Posterior vena cava (tissue), 2 donors: ENCODE results near the gene TNNT1. TPM values are rescaled to one million over a fixed set of nuclear protein-coding genes. Genes with fewer than 3 reads are reported as not detected.

Experiments used
- DNase-seq: peaks from one replicate; pipeline ENCODE4 v3.0.0-alpha.2; 2020; ENCODE audit warnings: low spot score
- intact Hi-C, 2 donors: fragments of 100-400 bp; cut with DNase I; formaldehyde crosslinking; loops; one replicate each; pipeline versions ENCODE4 v1.14.1 to v1.14.2; 2022 to 2023
- long read RNA-seq, 2 donors: library from polyadenylated mRNA; unstranded; transcript quantifications; one replicate each; pipeline ENCODE4 v2.0.0, GENCODE V29; 2020 to 2021
- total RNA-seq, 2 donors: library from RNA; stranded (reverse); fragmentation: NEBNext Ultra II Directional; extraction: Animal tissue kit (Norgen Biotek cat#: 25700); gene quantifications; one replicate each; pipeline ENCODE4 v1.2.1, GENCODE V29; 2021
- donor health status: DM: yes; HTN: yes; CAD: no.
- donor health status: DM: yes; HTN: yes; CAD: no.

TNNT1 gene, protein sequence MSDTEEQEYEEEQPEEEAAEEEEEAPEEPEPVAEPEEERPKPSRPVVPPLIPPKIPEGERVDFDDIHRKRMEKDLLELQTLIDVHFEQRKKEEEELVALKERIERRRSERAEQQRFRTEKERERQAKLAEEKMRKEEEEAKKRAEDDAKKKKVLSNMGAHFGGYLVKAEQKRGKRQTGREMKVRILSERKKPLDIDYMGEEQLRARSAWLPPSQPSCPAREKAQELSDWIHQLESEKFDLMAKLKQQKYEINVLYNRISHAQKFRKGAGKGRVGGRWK
- not detected for total RNA-seq
- long read RNA-seq, donor 1 = 0 reads
- long read RNA-seq, donor 2 = 0 reads

DNA sequence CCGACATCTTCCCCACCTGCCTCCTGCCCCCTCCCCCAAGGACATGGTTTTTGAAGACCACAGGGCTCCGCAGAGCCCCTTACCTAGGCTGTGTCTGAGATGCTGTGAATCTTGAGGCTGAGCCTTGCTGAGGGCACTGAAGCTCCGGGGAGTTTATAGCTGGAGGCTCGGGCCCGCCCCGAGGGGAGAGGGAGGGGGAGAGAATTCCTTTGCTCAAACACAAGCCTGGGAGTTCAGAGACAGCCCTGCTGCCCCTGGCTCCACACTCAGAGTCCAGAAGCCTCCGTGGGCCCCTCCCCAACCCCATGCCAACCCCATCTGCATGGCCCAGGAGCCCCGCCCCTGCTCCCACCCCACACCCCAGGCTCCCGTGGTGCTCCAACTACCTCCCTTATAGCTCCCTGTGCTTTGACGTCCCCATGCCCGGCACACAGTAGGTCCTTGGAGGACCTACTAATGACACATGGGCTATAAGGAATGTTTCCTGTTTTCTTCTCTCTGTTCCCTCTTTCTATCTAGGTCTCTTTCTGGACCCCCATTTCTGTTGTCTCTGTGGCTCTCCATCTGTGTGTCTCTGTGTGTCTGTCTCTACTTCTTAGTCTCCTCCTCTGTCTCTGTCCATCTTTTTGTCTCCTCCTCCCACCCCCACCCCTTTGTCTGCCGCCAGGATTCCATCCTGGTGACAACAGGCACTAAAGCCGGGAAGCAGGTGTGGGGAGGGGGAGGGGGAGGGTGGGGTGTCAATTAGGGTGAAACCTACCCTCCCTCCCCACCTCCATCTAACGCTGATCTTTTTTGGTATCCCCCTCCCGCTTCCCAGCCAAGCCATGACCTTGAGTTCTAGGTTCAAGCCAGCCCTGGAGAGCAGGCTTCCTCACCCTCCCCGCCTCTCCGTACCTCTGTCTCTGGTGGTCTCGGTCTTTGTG, at the start of gene TNNT1:
Gene TNNT1 (minus strand): TSS at position 129 of the 926 bp plus-strand sequence. CDS start 2,049 bp downstream, outside the sequence.
- intact Hi-C loops = loop anchor here in 1 of 2 donors (10.0 kb wide), 1 partner anchor 355 kb away; no protein-coding TSS in a partner anchor
- DNase-seq = no peak

DNA sequence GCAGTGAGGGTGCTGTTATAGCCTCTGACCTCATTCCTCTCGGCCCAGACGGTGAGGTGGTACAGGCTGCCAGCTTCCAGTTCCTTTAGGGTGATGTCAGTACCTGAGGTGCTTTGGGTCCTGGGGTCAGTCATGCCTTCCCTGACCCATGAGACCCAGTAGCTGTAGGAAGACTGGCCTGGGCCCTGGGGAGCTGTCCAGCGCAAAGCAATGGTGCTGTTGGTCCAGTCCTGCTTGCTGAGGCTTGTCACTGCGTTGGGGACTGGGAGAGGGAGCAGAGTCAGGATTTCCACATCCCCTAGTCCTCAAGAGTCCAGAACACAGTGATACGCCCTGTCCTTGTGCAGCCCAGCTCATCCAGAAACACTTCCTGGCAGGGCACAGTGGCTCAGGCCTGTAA, 49.6 kb upstream of the TNNT1 start:
- intact Hi-C loops = no loop called here

DNA sequence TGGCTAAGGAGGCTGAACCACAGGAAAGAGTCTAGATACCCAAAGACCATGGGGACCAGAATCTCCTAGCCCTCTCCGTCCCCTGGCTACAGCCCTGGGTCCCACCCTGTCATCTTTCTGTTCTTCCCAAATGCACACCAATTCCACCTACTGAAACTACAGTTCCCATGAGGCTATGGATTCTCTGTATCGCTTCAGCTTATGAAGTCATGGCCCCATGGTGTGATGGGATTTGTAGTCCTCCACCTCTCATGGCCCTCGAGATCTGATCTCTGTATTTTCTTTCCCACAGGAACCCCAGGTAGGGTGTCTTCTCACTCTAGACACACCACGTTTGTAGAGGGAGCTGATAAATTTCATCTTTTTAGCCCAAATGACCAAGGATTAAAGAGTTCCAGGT, 48.5 kb upstream of the TNNT1 start:
- DNase-seq = no peak
- intact Hi-C loops = no loop called here

More for the DNA sequence above, 49.6 kb upstream of the TNNT1 start:
- DNase-seq = no peak

DNA sequence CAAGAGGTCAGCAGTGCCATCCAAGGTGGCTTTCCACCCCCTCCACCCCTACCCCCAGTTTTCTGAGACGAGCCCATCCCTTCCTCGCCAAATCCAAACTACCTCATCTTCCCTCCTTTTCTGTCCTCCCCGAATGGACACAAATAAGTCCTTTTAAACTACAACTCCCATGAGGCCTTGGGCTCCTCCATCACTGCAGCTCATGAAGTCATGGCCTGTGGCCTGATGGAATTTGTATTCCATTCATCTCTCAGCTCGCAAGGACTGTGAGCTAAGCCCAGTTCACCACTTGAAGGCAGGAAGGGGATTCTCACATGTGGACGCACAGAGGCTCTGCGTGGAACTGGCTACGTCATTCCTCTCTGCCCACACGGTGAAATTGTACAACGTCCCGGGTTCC, 47.8 kb upstream of the TNNT1 start:
- DNase-seq = no peak
- intact Hi-C loops = no loop called here

DNA sequence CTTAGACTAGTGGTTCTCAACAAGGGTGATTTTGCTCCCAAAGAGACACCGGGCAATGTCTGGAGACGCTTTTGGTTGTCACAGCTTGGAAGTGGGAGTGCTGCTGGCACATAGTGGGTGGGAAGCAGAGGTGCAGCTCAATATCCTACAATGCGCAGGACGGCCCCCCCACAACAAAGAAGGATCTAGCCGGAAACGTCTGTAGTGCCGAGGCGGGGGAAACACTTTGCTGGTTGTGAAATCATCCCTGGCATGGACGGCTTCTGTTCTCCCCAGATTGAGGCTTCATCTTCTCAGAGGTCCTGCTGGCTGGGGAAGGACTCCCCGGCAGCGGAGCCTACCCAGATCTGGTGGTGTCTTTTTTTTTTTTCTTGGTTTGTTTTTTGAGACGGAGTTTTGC, 44.5 kb upstream of the TNNT1 start:
- no peak for DNase-seq
- intact Hi-C loops = no loop called here

DNA sequence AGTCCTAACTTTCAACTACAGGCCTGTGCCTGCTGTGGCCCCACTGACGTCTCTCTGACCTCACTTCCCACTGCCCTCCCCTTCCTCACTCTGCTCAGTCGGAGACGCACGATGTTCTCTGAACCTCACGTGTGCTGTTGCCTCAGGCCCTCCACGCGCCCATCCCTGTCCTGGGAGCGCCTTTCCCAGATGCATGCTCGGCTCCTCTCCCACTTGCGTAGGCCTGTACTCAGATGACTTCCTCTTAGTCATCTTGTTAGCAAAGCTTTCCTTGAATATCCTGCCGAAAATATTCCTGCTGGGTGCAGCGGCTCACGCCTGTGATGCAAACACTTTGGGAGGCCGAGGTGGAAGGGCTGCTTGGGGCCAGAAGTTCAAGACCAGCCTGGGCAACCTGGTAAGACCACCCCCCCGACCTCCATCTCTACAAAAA, 40.4 kb upstream of the TNNT1 start:
- no peak for DNase-seq
- intact Hi-C loops = no loop called here

DNA sequence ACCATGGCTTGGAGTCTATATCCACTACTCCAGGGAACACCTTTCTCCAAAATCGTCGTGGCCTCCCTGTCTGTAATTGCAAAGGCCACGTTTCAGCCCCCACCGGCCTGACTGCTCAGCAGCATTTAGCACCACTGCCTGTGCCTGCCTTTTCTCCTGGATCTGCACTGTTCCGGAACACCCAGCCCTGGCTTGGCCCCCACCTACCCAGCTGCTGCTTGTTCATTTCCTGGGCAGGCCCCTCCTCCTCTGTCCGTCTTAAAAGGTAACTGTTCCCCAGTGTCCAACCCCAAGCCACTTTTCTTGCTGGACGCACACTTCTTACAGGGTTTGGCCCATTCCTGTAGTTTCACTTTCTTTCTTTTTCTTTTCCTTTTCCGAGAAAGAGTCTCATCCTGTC, 39.6 kb upstream of the TNNT1 start:
- no peak for DNase-seq
- intact Hi-C loops = no loop called here

DNA sequence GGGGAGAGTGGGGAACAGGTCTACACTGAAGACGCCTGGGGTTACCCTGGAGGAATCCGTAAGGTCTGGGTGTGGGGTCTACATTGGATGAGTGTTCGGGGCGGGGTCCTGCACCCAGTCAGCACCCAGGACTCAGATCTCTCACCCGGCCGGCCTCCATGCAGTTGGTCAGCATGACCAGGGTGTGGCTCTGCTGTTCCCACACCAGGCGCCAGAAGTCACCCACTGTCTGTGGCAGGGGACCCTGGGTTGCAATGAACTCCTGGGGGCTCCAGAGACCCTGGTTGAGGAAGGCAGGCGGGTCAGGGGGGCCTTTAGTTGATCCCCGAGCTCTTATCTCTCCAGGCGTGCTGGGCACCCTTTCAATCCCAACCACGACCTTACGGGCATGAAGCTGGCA, 37.1 kb upstream of the TNNT1 start:
- intact Hi-C loops = no loop called here
- no peak for DNase-seq

DNA sequence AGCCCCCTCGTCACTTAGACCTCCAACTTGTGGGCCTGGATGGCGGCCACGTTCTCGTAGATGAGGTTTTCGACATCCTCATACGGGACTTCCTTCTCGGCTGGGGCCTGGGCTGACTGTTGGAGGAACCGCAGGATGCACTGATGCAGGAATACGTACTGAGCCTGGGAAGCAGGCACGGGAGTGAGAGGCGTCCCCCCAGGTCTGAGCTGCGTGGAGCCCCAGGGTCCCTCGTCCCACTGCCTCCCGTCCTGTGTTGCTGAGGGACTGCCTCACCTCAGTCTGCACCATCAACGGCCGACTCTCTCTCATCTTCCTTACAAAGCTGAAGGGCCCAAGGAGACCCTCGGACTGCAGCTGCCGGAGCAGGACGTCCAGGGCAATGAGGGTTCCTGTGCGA, 32.7 kb upstream of the TNNT1 start:
- intact Hi-C loops = no loop called here

DNA sequence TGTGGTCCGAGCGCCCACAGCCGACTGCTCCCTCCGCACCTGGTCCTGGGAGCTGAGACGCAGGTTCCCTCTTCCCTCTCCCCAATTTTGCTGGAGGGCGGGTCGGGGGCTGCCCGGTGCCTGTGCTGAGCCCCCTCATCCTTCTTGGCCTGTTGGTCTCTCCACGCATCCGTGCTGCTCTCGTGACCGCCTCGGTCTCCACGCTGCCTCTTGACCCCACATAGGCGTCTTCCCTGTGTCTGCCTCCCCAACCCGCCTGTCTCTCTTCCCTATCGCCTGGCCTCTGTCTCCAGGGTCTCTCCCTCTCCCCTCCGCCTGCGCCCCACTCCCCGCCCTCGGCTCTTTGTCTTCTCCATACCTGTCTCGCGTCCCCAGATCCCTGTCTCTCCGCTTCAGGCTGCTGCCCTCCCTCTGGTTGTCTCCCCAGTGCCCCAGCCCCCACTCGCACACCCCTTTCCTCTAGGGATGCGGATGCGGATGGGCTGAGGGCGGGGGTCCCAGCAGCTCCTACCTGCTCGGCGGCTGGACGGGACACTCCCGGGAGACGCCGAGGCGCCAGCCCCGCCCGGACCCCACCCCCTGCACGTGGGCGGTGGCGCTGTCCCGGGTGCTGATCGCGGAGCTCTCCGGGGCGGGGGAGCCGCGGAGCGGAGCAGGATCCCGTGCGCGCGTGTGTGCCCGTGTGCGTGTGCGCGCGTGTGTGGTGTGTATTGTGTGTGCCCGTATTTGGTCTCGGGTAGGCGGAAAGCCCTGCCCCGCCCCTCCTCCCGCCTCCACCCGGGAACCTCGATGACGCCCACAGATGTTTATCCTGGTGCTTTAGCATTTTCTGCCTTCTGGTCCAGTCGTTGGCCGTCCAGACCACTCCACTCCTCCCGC, 30.8 kb upstream of the TNNT1 start, which contains the start of gene SYT5:
Gene SYT5 (minus strand): TSS at position 684 of the 879 bp plus-strand sequence. CDS start 1,248 bp downstream, outside the sequence.
- intact Hi-C loops = no loop called here

More for the DNA sequence above, 32.7 kb upstream of the TNNT1 start:
- no peak for DNase-seq

DNA sequence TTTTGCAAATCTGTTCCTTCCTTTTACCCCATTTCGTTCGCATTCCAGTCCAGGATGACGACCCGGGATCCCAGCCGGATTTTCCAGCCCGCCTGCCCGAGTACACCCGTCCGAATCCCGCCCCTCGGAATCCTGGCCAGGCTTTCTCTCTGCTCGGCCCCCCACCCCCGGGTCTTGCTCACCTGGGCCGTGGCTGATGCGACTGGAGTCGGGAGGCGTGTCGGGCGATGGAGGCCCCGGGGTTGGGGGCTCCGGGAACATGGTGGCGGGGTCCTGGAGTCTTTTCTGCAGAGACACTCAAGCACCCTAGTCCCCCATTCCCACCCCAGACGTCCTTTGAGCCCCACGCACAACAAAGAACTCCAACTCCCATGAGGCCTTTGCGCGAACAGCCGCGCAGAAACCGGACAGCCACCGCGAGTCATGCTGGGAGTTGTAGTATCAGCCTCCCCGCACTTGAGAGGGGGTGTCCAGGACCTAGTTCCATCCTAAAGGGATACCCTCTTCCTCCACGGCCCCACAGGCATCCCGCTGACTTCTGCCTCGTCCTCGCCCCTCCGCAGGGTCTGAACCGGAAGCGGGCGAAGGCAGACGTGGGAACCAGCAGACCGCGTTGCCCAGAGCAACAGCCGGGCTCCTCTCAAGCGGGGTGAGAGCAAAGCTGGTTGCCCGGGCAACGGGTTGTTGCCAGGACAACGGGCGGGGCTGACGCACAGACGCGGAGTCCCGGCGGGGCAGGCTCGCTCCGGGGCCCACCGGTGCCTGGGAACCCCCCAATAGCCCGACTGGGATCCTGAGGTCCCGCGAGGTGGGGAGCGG, 30.0 kb upstream of the TNNT1 start:
- peak; percentile 91 for DNase-seq
- intact Hi-C loops = no loop called here

More for the DNA sequence above, 30.8 kb upstream of the TNNT1 start, which contains the start of gene SYT5:
- DNase-seq = no peak

DNA sequence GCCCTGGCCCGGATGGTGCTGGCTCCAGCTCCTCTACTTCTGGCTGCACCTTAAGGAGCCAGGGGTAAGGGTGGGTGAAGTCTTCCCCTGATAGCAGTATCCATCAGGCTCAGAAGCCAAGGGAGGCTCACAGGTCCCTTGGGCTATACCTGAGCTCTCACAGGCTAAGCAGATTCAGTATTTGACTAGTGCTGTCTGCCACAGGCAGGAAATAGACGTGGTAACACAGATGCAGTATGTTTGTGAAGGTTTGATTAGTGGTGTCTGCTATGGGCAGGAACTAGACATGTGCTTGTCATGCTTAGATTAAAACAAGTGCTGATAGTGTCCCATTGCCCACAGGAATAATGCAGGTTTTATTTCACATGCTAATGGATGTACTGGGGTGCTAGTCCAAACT, 27.1 kb upstream of the TNNT1 start:
- intact Hi-C loops = no loop called here
- DNase-seq = no peak

DNA sequence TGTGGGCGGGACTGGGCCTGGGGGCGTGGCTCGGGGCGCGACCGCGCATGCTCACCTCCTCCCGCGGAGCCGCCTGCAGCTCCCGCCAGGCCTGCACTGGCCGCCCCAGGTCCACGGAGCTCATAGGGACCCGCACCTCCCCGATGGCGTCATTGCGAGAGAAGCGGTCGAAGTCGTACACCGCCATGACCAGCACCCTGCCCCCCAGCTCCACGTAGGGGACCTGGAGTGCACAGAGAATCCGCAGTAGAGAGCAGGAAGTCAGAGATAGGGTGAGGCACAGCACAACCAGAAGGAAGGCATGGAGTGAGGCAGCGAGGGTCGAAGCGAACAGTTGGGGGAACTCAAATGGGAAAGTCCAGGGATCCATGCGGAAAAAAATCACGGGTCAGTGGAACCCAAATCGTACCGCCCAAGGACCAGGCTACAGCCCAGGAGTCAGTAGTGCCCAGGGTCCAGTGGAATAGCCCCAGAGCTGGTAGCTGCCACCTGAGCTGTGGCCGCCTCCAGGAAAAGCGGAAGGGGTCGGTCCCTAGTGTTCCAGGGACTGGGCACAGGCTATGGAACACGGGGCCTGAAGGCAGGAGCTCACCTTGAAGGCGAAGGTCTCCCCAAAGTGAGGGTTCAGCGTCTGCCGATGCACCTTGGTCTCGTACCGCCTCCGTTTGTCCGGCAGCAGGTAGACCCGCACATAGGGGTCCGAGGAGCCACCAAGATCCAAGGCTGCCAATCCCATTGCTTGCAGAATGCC, 26.3 kb upstream of the TNNT1 start:
- no peak for DNase-seq
- intact Hi-C loops = no loop called here

DNA sequence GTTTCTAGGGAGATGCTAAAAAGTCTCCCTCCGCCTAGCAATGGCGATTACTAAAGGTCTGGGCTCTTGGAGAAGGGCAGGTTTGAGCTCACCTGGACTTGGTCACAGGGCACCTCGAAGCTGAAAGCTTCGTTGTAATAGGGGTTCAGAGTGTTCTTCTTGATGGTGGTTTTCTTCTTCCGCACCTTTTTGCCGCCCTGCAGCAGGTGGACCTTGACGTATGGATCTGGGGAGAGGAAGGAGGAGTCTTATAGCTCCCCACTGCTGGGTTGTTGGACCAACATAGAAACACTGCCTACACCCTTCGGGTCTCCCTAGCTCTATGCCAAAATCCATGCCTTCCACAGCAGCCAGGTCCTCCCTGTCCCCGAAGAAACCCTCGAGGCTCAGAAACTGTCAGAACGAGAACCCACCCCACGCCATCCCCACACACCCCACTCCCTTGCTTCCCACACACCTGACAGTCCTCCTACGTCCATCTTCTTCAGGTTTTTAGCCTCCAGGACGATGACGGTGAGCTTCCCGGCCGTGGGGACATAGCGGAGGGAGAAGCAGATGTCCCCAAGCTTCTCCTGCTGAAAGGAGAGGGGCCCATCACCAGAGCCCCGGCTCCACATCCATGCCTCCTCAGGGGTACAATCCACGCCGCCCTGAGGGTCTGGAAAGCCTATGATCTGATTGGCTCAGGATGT, 25.6 kb upstream of the TNNT1 start:
- no peak for DNase-seq
- intact Hi-C loops = no loop called here

DNA sequence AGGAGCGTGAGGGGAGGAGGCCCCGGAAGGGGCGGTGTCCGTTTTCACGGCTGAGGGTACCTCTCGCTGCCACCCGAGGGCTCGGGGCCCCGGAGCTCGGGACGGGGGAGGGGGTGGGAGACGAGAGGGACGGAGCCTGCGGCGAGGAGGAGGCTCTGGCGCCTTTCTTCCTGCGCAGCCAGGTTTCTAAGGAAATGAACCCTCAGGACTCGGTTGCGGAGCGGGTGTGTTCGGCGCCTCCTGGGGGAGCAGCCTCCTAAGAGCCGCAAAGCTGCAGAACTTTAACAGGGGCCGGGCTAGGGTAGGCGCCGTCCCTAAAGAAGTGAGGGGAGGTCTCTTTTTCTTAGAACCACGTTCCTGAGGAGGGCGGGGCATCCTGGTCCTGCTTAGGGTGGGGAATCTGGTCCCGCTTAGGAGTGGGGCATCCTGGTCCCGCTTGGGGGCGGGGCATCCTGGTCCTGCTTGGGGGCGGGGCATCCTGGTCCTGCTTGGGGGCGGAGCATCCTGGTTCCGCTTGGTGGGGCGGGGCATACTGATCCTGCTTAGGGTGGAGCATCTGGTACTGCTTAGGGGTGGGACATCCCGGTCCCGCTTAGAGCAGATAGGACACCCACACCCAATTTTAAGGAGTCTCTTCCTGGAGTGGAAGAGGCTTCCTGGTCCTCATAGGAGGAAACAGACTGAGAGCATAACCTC, 24.9 kb upstream of the TNNT1 start:
- no peak for DNase-seq
- intact Hi-C loops = no loop called here

DNA sequence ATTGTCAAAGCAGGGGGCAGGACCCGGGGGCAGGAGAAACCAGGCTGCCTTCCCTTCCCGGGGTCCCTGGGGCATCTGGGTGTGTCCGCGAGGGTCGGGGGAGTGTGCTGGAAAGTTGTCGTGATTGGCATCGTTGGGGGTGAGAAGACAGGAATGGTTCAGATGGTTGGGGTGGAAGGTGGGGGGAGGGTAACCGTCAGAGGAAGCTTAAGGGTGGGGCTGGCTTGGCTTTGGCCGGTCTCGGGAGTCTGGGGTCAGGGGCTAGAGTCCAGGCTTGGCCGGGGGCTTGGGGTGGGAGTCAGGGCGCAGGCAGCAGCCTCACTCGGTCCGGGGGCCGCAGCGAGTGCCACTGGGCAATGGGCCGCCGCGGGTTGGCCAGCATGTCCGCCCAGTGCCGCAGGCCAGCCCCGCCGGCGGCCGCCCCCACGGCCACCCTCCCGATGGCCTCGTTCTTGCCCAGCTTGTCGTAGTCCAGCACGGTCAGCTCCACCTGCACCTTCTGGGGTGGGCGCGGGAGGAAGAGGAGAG, 24.2 kb upstream of the TNNT1 start:
- intact Hi-C loops = no loop called here
- DNase-seq = no peak
